ENCODE results near the gene HIPK4.
"Not testable (repeated sequence)": the region's sequence is repeated elsewhere in the genome, so short reads cannot be mapped to it uniquely, and the experiment has no call there.

Gene HIPK4

DNA sequence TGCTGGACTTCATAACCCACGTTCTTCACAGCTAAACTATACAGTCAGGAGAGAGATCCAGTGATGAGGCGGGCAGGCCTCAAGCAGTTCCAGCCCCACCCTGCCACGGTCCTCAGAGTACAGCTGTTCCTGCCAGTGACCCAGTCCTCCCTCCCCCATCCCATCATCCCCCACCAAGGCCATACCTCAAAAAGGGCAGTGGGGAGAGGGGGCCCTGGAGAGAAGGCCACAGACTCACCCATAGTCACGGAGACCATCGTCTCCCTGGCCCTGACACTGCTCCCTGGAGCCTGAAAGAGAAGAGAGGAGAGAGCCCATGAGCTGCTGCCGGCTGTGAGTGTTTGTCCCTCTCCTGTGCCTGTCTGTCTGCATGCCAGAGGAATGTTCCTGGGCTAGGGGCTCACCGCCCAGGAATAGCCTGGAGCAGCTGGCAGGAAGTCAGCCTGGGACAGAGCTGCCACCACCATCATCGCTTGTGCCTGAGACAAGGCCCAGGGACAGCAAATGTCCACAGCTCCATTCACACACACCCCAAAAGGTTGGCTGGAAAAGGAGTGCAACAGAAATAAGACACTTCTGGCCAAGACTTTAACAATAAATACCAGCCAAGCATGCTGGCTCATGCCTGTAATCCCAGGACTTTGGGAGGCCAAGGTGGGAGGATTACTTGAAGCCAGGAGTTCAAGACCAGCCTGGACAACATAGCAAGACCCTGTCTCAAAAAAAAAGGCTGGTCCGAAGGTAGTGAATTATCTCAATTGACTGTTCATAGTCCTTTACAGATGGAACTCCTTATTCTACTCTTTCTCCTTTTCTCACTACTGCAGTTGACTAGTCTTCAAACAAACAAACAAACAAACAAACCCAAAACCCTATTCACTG is 48.1 kb downstream of the HIPK4 start:
- DNase-seq (ENCODE audit: extremely low read depth in 1 of 2, low read depth in 1 of 2): no peak

DNA sequence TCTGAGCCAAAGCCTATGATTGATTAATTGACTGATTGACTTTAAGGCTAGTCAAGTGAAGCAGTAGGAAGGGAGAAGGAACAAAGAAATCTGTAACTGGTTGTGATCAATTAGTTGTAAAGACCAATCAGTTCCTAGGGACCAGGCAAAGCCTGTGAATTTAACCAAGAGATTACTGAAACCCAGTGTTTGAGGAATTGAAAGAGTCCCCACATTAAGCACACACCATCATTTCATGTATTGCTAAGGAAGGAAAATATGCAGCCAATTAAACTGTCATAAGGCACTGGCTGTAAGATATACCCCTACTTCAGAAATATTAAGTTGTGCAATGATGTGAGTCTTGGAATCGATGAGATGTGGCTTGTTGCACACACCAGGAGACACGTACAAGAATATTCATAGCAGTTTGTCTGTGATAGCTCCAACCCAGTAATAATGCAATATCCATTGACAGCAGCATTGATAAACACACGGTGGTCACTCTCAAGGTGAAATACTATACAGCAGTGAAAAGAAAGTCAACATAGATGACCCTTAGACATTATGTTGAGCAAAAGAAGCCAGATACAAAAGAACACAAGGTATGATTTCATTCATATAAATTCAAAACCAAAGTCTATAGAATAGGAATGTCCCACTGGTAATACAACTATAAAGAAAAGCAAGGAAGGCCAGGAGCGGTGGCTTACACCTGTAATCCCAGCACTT is 50.8 kb downstream of the HIPK4 start:
- no peak for DNase-seq (ENCODE audit: extremely low read depth in 1 of 2, low read depth in 1 of 2)

DNA sequence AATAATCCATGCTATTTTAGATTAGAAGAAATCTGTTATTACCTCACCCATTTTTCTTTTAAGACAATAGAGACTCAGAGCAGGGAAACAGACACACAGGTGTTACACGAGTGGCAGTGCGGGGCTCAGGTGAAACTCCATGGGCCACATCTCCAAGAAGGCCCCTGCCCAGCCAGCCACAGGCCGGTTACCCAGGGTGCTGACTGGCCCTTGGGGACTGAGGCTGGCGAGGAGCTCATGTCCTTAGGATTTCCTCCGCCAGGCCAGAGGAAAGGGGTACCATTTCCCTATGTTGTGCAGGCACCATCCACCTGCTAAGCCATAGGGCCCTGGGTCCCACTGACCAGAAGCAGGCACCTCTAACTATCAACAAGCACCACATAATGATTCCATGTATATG is 52.4 kb downstream of the HIPK4 start:
- DNase-seq (ENCODE audit: extremely low read depth in 1 of 2, low read depth in 1 of 2): no peak

DNA sequence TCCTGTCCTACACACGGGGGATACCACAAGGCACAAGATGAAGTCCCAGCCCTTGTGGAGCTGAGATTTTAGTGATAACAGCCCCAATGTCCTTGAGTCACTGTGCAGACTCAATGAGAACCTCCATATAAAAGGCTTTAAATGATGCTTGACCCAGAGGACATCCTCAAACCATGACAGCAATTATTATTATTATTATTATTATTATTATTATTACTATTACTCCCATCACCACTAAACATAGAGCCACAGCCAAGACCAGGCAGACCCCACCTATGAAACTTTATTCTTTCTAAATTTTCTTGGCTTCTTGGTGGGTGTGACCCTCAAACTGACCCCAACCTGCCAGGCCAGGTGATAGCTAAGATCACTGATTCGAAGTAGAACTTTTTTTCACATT is 52.9 kb downstream of the HIPK4 start:
- DNase-seq (ENCODE audit: extremely low read depth in 1 of 2, low read depth in 1 of 2): no peak

DNA sequence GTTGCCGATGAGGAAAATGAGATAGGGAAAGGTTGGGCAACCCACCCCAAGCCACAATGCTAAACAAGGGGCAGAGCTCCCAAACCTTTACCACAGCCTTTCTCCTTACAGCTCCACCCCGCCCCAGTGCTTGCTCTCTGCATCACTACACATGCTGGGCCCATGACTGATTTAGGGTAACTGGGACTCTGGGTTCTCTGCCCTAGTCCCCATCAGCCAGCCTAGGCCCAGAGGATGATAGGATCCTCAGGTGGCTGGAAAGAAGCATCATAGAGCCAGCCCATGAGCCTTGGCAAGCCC is 53.4 kb downstream of the HIPK4 start:
- DNase-seq (ENCODE audit: extremely low read depth in 1 of 2, low read depth in 1 of 2): no peak

DNA sequence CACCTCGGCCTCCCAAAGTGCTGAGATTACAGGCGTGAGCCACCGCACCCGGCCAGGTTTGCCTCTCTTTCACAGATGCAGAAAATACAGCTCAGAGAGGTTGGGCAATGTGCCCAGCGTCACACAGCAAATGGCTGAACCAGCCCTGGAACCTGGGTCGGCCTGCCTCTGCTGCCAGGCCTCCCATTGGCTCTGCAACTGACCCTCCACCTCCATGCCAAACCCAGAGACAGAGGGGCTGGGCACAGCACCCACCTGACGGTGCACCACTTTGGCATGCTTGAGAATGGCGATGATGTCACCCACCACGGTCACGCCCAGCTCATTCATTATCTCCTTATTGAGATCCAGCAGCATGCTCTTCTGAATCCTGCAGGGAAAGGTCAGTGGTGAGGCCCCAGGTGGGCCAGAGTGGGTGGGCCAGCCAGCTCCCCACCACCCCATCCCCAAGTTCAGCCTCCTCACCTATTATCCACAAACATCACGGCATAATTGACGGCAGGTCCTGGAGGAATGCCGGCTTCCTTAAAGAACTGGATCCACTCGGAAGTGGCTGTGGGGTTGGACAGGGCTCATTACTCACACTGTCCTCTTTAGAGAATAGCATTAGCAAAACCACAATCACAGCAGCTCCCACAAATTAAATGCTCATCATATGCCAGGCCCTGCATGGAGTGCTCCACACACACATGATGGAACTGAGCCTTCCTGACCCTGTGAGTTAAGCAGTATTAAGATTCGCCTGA is 54.0 kb downstream of the HIPK4 start:
- DNase-seq (ENCODE audit: extremely low read depth in 1 of 2, low read depth in 1 of 2): no peak

DNA sequence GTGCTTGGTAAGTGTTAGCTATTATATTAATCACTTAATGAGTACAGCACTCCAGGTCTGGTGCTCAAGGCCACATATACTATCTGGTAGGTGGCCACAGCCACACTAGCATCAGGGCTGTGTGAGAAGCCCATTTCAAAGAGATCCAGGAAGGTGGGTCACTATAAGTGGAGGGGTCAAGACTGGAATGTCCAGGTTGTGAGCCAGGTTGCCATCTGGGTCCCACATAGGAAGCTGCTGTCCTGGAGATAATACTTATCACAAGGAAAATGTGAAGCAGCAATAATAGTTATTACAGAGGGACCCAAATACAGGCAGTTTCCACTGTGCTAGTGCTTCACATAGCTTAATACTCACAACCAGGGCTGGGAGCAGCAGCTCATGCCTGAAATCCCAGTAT is 54.9 kb downstream of the HIPK4 start:
- DNase-seq (ENCODE audit: extremely low read depth in 1 of 2, low read depth in 1 of 2): no peak

DNA sequence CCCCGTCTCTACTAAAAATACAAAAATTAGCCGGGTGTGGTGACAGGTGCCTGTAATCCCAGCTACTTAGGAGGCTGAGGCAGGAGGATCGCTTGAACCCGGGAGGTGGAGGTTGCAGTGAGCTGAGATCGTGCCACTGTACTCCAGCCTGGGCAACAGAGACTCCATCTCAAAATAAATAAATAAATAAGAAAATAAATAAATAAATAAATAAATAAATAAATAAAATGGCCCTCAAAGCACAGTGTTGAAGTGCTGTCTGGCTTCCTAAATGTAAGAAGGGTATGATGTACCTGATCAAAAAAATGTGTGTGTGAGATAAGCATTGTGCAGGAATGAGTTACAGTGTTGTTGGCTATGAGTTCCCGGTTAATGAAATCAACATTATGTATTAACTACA is 56.9 kb downstream of the HIPK4 start:
- DNase-seq (ENCODE audit: extremely low read depth in 1 of 2, low read depth in 1 of 2): not testable (repeated sequence)

DNA sequence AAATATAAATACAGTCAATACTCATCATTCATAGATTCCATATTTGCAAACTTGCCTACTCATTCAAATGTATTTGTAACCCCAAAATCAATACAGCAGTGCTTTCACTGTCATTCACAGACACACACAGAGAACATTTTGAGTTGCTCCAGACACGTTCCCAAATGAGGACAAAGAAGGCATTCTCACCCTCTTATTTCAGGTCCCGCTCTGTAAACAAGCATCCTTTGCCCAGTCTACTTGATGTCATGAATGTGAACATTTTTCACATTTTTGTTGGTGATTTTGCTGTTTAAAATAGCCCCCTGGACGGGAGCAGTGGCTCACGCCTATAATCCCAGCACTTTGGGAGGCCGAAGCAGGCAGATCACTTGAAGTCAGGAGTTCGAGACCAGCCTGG is 57.3 kb downstream of the HIPK4 start:
- DNase-seq (ENCODE audit: extremely low read depth in 1 of 2, low read depth in 1 of 2): no peak

DNA sequence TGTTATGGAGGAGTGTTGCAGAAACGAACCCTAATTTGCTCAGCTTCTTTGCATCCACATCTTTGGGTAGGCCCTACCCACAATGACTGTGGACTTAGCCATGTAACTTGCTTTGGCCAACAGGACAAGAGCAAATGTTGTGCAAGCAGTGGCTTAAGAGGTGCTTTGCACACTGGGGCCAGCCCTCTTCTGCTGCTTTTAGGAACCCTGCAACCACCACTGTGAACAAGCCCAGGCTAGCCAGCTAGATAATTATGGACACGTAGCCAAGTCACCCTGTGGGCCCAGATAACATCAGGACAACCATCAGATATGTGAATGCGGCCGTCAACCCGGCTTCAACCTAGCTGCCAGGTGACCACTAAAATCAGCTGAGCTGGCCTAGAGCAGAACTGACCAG is 58.9 kb downstream of the HIPK4 start:
- DNase-seq (ENCODE audit: extremely low read depth in 1 of 2, low read depth in 1 of 2): no peak
